ENCODE measurements around the gene TSPAN18. TPM values are rescaled to one million over a fixed set of nuclear protein-coding genes. Genes with fewer than 3 reads are reported as not detected.

TSPAN18 gene
- total RNA-seq, 1 donor from 2014 or later: 5.2 TPM

DNA sequence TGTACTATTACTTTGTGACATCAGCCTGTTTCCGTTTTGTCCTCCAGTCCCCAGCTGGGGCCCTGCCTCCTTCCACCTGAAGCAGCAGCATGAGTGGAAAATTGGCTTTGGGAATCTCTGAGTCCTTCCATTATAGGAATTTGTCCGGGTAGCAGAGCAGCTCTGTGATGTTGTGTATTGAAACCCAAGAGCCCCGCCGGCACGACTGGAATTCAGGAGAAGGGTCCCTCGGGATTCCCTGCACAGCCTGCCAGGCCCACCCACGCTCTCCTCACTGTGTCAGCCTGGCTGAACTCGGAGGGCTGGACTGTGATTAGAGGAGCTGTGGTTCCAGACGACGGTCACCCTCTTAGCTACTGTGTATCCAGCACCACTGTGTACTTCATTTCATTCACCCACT is 18.8 kb upstream of the TSPAN18 start:
- Histone ChIP-seq H3K36me3 (ENCODE audit: control insufficient read depth, insufficient read depth, low read length) (no peaks in the 10 kb centered on the region), H3K27me3 (ENCODE audit: control insufficient read depth, insufficient read depth, low read length) (peaks cover 8% of the 10 kb centered on the region), H3K4me3 (ENCODE audit: low read depth, low read length) (no peak overlapping the region)
- TF ChIP-seq, protein P1, sequence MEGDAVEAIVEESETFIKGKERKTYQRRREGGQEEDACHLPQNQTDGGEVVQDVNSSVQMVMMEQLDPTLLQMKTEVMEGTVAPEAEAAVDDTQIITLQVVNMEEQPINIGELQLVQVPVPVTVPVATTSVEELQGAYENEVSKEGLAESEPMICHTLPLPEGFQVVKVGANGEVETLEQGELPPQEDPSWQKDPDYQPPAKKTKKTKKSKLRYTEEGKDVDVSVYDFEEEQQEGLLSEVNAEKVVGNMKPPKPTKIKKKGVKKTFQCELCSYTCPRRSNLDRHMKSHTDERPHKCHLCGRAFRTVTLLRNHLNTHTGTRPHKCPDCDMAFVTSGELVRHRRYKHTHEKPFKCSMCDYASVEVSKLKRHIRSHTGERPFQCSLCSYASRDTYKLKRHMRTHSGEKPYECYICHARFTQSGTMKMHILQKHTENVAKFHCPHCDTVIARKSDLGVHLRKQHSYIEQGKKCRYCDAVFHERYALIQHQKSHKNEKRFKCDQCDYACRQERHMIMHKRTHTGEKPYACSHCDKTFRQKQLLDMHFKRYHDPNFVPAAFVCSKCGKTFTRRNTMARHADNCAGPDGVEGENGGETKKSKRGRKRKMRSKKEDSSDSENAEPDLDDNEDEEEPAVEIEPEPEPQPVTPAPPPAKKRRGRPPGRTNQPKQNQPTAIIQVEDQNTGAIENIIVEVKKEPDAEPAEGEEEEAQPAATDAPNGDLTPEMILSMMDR (IDR thresholded peaks at IDR 0.05; ENCODE audit: insufficient read depth, low read length, poor library complexity, severe bottlenecking): no peak
- no peak for DNase-seq (ENCODE audit: low read depth)

DNA sequence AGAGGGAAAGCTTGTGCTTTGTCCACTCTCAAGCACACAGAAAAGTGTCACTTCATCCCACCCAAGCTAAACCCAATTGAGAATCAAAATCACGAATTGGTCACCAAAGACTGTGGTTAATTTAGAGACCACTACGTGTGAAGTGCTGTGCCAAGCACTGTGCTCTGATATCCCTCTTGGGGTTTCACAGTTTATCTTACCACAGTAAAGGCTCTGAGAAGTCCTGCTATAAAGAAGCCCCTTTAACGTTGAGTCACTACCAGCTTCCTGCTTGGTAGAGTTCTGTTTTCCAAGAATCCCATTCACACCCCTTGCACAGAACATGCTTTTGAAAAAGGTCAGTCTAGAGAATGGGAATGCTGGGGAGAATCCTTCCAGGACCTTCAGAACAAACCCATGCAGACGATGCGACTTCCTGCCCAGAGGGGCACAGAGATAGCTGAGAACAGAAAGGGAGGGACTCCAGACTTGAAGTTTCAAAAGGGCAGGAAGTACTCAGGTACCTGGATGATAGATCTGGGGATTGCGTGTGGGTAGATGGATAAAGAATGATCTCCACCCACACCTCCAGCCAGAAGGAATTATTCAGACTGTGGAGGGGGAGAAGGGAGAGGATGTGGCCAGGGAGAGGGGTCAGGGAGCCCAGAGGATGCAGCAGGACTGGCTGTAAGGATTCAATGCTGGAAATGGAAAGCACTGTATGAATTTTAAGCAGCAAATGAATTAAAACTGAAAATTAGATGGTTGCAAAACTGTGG is 18.1 kb upstream of the TSPAN18 start:
- Histone ChIP-seq H3K36me3 (ENCODE audit: control insufficient read depth, insufficient read depth, low read length) (no peaks in the 10 kb centered on the region), H3K27me3 (ENCODE audit: control insufficient read depth, insufficient read depth, low read length) (peaks cover 8% of the 10 kb centered on the region)

DNA sequence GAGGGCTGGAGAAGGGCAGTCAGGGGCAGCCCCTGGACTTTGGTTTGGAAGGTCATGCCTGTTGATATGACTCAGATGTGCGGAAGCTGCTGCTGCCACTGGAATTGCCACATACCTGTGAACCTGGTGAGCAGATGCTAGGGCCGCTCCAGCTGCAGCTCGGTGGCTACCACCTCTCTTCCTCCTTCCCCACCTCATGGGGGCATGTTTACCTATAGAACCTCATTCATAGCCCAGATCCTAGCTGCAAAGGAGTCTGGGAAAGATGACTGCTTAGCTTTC is 17.5 kb upstream of the TSPAN18 start:
- TF ChIP-seq, protein P1 (IDR thresholded peaks at IDR 0.05; ENCODE audit: insufficient read depth, low read length, poor library complexity, severe bottlenecking): no peak
- Histone ChIP-seq H3K27me3 (ENCODE audit: control insufficient read depth, insufficient read depth, low read length) (peaks cover 8% of the 10 kb centered on the region), H3K4me3 (ENCODE audit: low read depth, low read length) (no peak overlapping the region), H3K36me3 (ENCODE audit: control insufficient read depth, insufficient read depth, low read length) (no peaks in the 10 kb centered on the region)
- DNase-seq (ENCODE audit: low read depth): no peak

More for the DNA sequence above, 18.1 kb upstream of the TSPAN18 start:
- no peak for DNase-seq (ENCODE audit: low read depth)
- TF ChIP-seq, protein P1 (IDR thresholded peaks at IDR 0.05; ENCODE audit: insufficient read depth, low read length, poor library complexity, severe bottlenecking): no peak
- H3K4me3 ChIP-seq (ENCODE audit: low read depth, low read length): no peak overlapping the region

- DNase-seq (ENCODE audit: low read depth): no peak
- peaks cover 8% of the 10 kb centered on the region for H3K27me3 ChIP-seq (ENCODE audit: control insufficient read depth, insufficient read depth, low read length)
- TF ChIP-seq, protein P1 (IDR thresholded peaks at IDR 0.05; ENCODE audit: insufficient read depth, low read length, poor library complexity, severe bottlenecking): no peak
- no peaks in the 10 kb centered on the region for H3K36me3 ChIP-seq (ENCODE audit: control insufficient read depth, insufficient read depth, low read length)
- no peak overlapping the region for H3K4me3 ChIP-seq (ENCODE audit: low read depth, low read length)
Measured at GRCh38 chr11:44709966-44710365, 16.8 kb upstream of the TSPAN18 start.

DNA sequence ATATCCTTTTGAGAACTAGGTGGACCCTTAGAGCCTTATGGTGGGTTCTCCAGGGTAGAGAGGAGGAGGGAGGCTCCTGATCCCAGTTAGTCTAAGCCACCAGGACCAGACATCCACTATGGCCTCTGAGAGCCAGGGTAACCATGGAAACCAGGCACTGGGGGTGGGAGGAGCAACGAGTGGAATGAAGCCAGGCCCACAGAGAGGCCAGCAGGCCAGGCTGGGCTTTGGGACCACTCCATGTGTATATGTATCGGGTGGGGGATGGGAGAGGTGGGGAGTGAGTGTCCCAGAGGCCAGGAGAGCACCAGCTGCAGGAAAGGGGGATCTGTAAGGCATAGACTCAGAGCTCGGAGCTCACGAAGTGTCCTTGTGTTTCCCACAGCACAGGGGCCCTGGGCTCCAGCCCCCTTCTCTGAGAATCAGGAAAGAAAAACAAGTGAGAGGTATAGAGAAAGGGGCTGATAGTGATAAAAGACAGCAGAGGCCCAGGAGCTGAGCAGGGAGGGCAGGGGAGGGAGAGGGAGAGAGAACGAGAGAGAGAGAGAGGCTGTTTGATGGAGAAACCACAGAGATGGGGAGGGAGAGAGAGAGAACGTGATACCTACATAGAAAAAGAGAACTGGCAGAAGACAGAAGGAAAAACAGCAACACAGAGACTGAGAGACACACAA is 15.5 kb upstream of the TSPAN18 start:
- no peak for DNase-seq (ENCODE audit: low read depth)
- Histone ChIP-seq H3K36me3 (ENCODE audit: control insufficient read depth, insufficient read depth, low read length) (no peaks in the 10 kb centered on the region), H3K27me3 (ENCODE audit: control insufficient read depth, insufficient read depth, low read length) (peaks cover 8% of the 10 kb centered on the region), H3K4me3 (ENCODE audit: low read depth, low read length) (no peak overlapping the region)
- TF ChIP-seq, protein P1 (IDR thresholded peaks at IDR 0.05; ENCODE audit: insufficient read depth, low read length, poor library complexity, severe bottlenecking): no peak

Data from kidney epithelial cell (primary cell).